GM19452 (cell line): ENCODE data around the gene CLEC4A.
"Not testable (repeated sequence)": the region's sequence is repeated elsewhere in the genome, so short reads cannot be mapped to it uniquely, and the experiment has no call there.

Experiments used
- ATAC-seq: cut with Tn5 transposase; IDR thresholded peaks from one replicate; pipeline ENCODE4 v1.9.1; 2021; ENCODE audit not compliant: unreplicated experiment

Gene CLEC4A

GRCh38 chr12:8123124-8123912 is at the start of gene CLEC4A:
Gene CLEC4A, plus strand, starts transcription at chr12:8123617. Its CDS starts 262 bp downstream, at chr12:8123879.
- ATAC-seq: no peak

GRCh38 chr12:8075935-8076334 is 47.5 kb upstream of the CLEC4A start:
- ATAC-seq: no peak

- no peak for ATAC-seq
Observed at GRCh38 chr12:8076366-8076765, 47.1 kb upstream of the CLEC4A start.

- no peak for ATAC-seq
Observed at GRCh38 chr12:8077207-8077606, 46.2 kb upstream of the CLEC4A start.

- no peak for ATAC-seq
Observed at GRCh38 chr12:8078398-8078797, 45.0 kb upstream of the CLEC4A start.

- no peak for ATAC-seq
Observed at GRCh38 chr12:8078916-8079315, 44.5 kb upstream of the CLEC4A start.

- no peak for ATAC-seq
Observed at GRCh38 chr12:8080120-8080519, 43.3 kb upstream of the CLEC4A start.

GRCh38 chr12:8081251-8081920 is 42.0 kb upstream of the CLEC4A start:
- no peak for ATAC-seq

GRCh38 chr12:8082808-8083100 is 40.7 kb upstream of the CLEC4A start:
- ATAC-seq: no peak

GRCh38 chr12:8084351-8084750 is 39.1 kb upstream of the CLEC4A start:
- not testable (repeated sequence) for ATAC-seq

- ATAC-seq: no peak
Observed at GRCh38 chr12:8087666-8088065, 35.8 kb upstream of the CLEC4A start.

- peak; percentile 57 for ATAC-seq
Observed at GRCh38 chr12:8088574-8088973, 34.8 kb upstream of the CLEC4A start.

GRCh38 chr12:8089277-8089676 is 34.1 kb upstream of the CLEC4A start:
- not testable (repeated sequence) for ATAC-seq

- no peak for ATAC-seq
Observed at GRCh38 chr12:8089716-8090115, 33.7 kb upstream of the CLEC4A start.

- no peak for ATAC-seq
Observed at GRCh38 chr12:8093291-8093690, 30.1 kb upstream of the CLEC4A start.

GRCh38 chr12:8096281-8096915 is 27.0 kb upstream of the CLEC4A start:
- ATAC-seq: no peak

GRCh38 chr12:8099235-8099634 is 24.2 kb upstream of the CLEC4A start:
- no peak for ATAC-seq

GRCh38 chr12:8108808-8109398 is 14.5 kb upstream of the CLEC4A start:
- ATAC-seq: no peak

- ATAC-seq: not testable (repeated sequence)
Observed at GRCh38 chr12:8113117-8113516, 10.3 kb upstream of the CLEC4A start.

- ATAC-seq: no peak
Observed at GRCh38 chr12:8120072-8120713, 3.2 kb upstream of the CLEC4A start.

- no peak for ATAC-seq
Observed at GRCh38 chr12:8127138-8127537, 3.7 kb downstream of the CLEC4A start.
